ENCODE results near the gene MRPL9. TPM values are rescaled to one million over a fixed set of nuclear protein-coding genes. Genes with fewer than 3 reads are reported as not detected.
"Not testable (repeated sequence)": the region's sequence is repeated elsewhere in the genome, so short reads cannot be mapped to it uniquely, and the experiment has no call there.

The MRPL9 gene
- total RNA-seq, 2 donors from 2014 or later = 49.4 to 104 TPM

GRCh38 chr1:151737479-151737878 lies 25.8 kb downstream of the MRPL9 start:
- intact Hi-C loops (cut with DNase I) = loop anchor here (5.0 to 10.0 kb wide), 2 partner anchors 145 to 293 kb away; no protein-coding TSS in a partner anchor
- H3K9ac ChIP-seq (ENCODE audit: low read depth in 2 of 2, low read length in 2 of 2) = no peak overlapping the region
- no peaks in the 10 kb centered on the region for H3K9me3 ChIP-seq
- H3K27ac ChIP-seq = no peak overlapping the region
- no peak for TF ChIP-seq CTCF (IDR thresholded peaks at IDR 0.05)
- no peak overlapping the region for H3K4me3 ChIP-seq
- no peaks in the 10 kb centered on the region for H3K4me1 ChIP-seq
- DNase-seq = no peak
- no peaks in the 10 kb centered on the region for H3K27me3 ChIP-seq
- no peaks in the 10 kb centered on the region for H3K36me3 ChIP-seq

GRCh38 chr1:151737026-151737425 lies 26.3 kb downstream of the MRPL9 start:
- Histone ChIP-seq H3K4me1 (no peaks in the 10 kb centered on the region), H3K9me3 (no peaks in the 10 kb centered on the region), H3K27me3 (no peaks in the 10 kb centered on the region), H3K9ac (ENCODE audit: low read depth in 2 of 2, low read length in 2 of 2) (no peak overlapping the region), H3K36me3 (no peaks in the 10 kb centered on the region), H3K27ac (no peak overlapping the region), H3K4me3 (no peak overlapping the region)
- DNase-seq = no peak
- no peak for TF ChIP-seq CTCF (IDR thresholded peaks at IDR 0.05)
- intact Hi-C loops (cut with DNase I) = loop anchor here (5.0 to 10.0 kb wide), 2 partner anchors 145 to 292 kb away; no protein-coding TSS in a partner anchor

GRCh38 chr1:151733995-151734394 lies 29.3 kb downstream of the MRPL9 start:
- not testable (repeated sequence) for H3K9ac ChIP-seq (ENCODE audit: low read depth in 2 of 2, low read length in 2 of 2); H3K4me1 ChIP-seq; H3K4me3 ChIP-seq; H3K27ac ChIP-seq; H3K9me3 ChIP-seq; H3K36me3 ChIP-seq; H3K27me3 ChIP-seq; DNase-seq
- intact Hi-C loops (cut with DNase I) = loop anchor here (2.0 to 10.0 kb wide), 3 partner anchors 41 to 289 kb away; no protein-coding TSS in a partner anchor

- intact Hi-C loops (cut with DNase I) = loop anchor here (5.0 to 10.0 kb wide), 2 partner anchors 196 to 288 kb away; no protein-coding TSS in a partner anchor
- DNase-seq = no peak
- Histone ChIP-seq H3K9me3 (no peaks in the 10 kb centered on the region), H3K27ac (no peak overlapping the region), H3K27me3 (no peaks in the 10 kb centered on the region), H3K36me3 (no peaks in the 10 kb centered on the region), H3K4me3 (no peak overlapping the region), H3K9ac (ENCODE audit: low read depth in 2 of 2, low read length in 2 of 2) (no peak overlapping the region), H3K4me1 (no peaks in the 10 kb centered on the region)
- no peak for TF ChIP-seq CTCF (IDR thresholded peaks at IDR 0.05)
Measured at GRCh38 chr1:151733126-151733525, 30.2 kb downstream of the MRPL9 start.

- H3K27me3 ChIP-seq = no peaks in the 10 kb centered on the region
- H3K27ac ChIP-seq = peak overlapping the region; percentile 56
- H3K9me3 ChIP-seq = no peaks in the 10 kb centered on the region
- H3K36me3 ChIP-seq = no peaks in the 10 kb centered on the region
- intact Hi-C loops (cut with DNase I) = loop anchor here (5.0 to 10.0 kb wide), 2 partner anchors 193 to 285 kb away; no protein-coding TSS in a partner anchor
- H3K9ac ChIP-seq (ENCODE audit: low read depth in 2 of 2, low read length in 2 of 2) = no peak overlapping the region
- no peaks in the 10 kb centered on the region for H3K4me1 ChIP-seq
- H3K4me3 ChIP-seq = no peak overlapping the region
- peak; percentile 19 for DNase-seq
- TF ChIP-seq CTCF (IDR thresholded peaks at IDR 0.05) = no peak
Measured at GRCh38 chr1:151729966-151730291, 33.4 kb downstream of the MRPL9 start.

- Histone ChIP-seq H3K9me3 (no peaks in the 10 kb centered on the region), H3K9ac (ENCODE audit: low read depth in 2 of 2, low read length in 2 of 2) (peak overlapping the region in 1 of 2 donors; percentile 53), H3K4me3 (no peak overlapping the region), H3K4me1 (no peaks in the 10 kb centered on the region), H3K27ac (peak overlapping the region; percentile 56), H3K27me3 (no peaks in the 10 kb centered on the region), H3K36me3 (no peaks in the 10 kb centered on the region)
- no peak for TF ChIP-seq CTCF (IDR thresholded peaks at IDR 0.05)
- intact Hi-C loops (cut with DNase I) = no loop called here
- DNase-seq = peak; percentile 21
Measured at GRCh38 chr1:151729157-151729965, 33.9 kb downstream of the MRPL9 start.
